NCI-H2171 (cell line): ENCODE data around the gene PFDN1.

Experiments used
- DNase-seq: peaks from one replicate; lab custom pipeline; 2025; lab: John Stamatoyannopoulos, UW

Gene PFDN1

GRCh38 chr5:140328036-140328764, 25.3 kb upstream of the PFDN1 start:
- no peak for DNase-seq

GRCh38 chr5:140327589-140327988, 24.7 kb upstream of the PFDN1 start:
- peak; percentile 29 for DNase-seq

GRCh38 chr5:140325486-140325885, 22.6 kb upstream of the PFDN1 start:
- DNase-seq, result no peak

GRCh38 chr5:140324617-140325241, 21.8 kb upstream of the PFDN1 start:
- no peak for DNase-seq

- DNase-seq, result no peak
Measured at GRCh38 chr5:140324041-140324600, 21.2 kb upstream of the PFDN1 start.

GRCh38 chr5:140322751-140323731, 20.1 kb upstream of the PFDN1 start:
- DNase-seq, result no peak

GRCh38 chr5:140321796-140322195, 18.9 kb upstream of the PFDN1 start:
- no peak for DNase-seq

- DNase-seq, result no peak
Measured at GRCh38 chr5:140319833-140320232, 16.9 kb upstream of the PFDN1 start.

- no peak for DNase-seq
Measured at GRCh38 chr5:140318792-140319191, 15.9 kb upstream of the PFDN1 start.

- no peak for DNase-seq
Measured at GRCh38 chr5:140317859-140318258, 15.0 kb upstream of the PFDN1 start.

- no peak for DNase-seq
Measured at GRCh38 chr5:140312791-140313189, 9.9 kb upstream of the PFDN1 start.

GRCh38 chr5:140312067-140312790, 9.3 kb upstream of the PFDN1 start:
- no peak for DNase-seq

GRCh38 chr5:140311011-140311467, 8.1 kb upstream of the PFDN1 start:
- DNase-seq, result no peak

- no peak for DNase-seq
Measured at GRCh38 chr5:140310434-140310833, 7.5 kb upstream of the PFDN1 start.

GRCh38 chr5:140309706-140310249, 6.9 kb upstream of the PFDN1 start:
- no peak for DNase-seq

- DNase-seq, result no peak
Measured at GRCh38 chr5:140305471-140305870, 2.6 kb upstream of the PFDN1 start.

GRCh38 chr5:140303966-140304365, 1.1 kb upstream of the PFDN1 start:
- DNase-seq, result no peak

GRCh38 chr5:140301136-140301535, 1.8 kb downstream of the PFDN1 start:
- no peak for DNase-seq

GRCh38 chr5:140299056-140299455, 3.8 kb downstream of the PFDN1 start:
- no peak for DNase-seq

- no peak for DNase-seq
Measured at GRCh38 chr5:140298183-140298601, 4.7 kb downstream of the PFDN1 start.

GRCh38 chr5:140297283-140297682, 5.6 kb downstream of the PFDN1 start:
- no peak for DNase-seq
